GM12892 (cell line): ENCODE data around the gene TREM1.

Source experiments
- POLR2A ChIP-seq: IDR thresholded peaks from 2 replicates; pipeline ENCODE4 v1.6.1; 2011; ENCODE audit warnings: low read depth, low read length, control low read depth
- POLR2AphosphoS5 ChIP-seq: IDR thresholded peaks from 2 replicates; pipeline ENCODE4 v1.6.1; 2011; ENCODE audit warnings: low read depth, low read length, control low read depth

GRCh38 chr6:41284726-41285125 lies 1.8 kb downstream of the TREM1 start:
- TF ChIP-seq POLR2A (no peak), POLR2AphosphoS5 (no peak)
